GM21619 (cell line): ENCODE data around the gene POFUT1.
"Not testable (repeated sequence)": the region's sequence is repeated elsewhere in the genome, so short reads cannot be mapped to it uniquely, and the experiment has no call there.

ENCODE experiments used
- ATAC-seq: cut with Tn5 transposase; IDR thresholded peaks from one replicate; pipeline ENCODE4 v1.9.1; 2021; ENCODE audit not compliant: unreplicated experiment

The POFUT1 gene

DNA sequence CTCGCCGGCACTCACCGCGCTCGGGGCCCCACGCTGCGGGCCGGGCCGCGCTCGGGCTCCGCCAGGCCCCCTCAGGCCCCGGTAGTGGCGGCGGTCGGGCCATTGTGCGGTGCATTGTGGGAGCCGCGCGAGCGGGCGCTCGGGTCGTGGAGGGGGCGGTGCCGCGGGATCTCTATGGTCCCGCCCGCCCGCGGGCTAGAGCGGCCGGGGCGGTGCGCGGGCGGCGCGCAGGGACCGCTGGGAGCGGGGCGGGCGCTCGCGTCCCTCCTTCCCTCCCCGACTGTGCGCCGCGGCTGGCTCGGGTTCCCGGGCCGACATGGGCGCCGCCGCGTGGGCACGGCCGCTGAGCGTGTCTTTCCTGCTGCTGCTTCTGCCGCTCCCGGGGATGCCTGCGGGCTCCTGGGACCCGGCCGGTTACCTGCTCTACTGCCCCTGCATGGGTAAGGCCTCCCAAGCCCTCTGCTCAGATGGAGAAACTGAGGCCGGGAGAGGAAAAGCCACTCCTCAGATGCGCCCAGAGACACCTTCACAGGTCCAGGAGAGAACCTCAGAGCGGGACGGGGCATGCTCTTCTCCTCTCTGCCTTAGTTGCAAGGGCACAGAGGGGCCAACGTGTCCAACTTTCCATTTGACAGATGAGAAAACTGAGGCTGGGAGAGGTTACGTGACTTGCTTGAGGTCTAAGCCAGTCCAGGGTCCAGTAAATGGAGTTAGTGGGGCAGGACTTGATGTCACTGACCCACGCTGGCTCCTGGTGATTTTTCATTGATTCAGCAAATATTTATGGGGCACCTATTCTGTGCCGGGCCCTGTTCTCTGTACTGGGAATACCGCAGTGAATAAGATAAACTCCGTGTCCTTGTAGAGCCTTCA is at the start of gene POFUT1, which contains the start of gene PLAGL2:
Gene POFUT1 (plus strand): TSS at position 255 of the 873 bp plus-strand sequence. CDS start 62 bp downstream, at position 317.
Gene PLAGL2 (minus strand): TSS at position 118 of the 873 bp plus-strand sequence. CDS start 5,565 bp downstream, outside the sequence.
- peak; percentile 85 for ATAC-seq

DNA sequence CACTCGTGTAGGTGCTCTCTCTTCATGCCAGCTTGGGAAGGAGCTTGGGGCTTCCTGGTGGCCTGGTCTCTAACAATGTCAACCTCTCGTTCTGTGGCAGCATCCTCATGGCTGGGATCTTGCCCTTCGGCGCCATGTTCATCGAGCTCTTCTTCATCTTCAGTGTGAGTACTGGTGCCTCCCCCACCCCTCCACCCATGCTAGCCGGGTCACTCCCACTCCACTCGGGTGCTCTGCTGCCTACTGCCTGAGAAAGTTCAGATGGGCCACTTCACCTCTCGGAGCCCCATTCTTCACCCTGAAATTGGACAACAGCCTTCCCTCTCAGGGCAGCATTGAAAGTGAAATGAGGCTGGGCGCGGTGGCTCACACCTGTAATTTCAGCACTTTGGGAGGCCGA is 49.3 kb upstream of the POFUT1 start:
- no peak for ATAC-seq

DNA sequence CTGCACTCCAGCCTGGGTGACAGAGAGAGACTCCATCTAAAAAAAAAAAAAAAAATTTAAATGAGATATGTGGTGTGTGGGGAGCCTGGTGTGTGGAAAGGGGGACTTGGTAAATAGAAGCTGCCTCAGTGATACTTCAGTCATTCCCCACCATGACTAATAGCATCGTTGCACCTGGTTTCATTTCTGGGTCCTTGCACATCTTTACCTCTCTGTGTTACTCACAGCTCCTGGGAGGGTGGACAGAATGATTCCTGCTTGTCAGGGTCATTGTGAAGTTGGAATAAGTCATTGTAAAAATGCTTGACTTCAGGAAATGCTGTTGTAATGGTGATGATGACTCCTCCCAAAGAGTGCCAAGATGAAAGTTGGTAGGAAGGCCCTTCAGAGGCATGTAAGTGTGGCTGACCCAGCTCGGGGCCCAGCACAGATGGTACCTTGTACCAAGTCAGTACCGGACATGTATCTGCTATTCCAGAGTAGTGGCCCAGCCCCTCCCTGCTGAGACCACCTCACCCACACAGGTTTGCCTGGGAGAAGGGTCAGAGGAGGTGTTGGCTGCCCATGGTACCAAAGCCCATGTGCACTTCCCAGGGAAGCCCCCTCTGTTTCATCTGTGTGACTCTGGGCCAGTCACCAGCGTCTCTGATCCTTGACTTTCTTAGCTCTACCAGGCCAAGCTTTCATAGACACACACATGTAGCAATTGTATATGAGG is 48.6 kb upstream of the POFUT1 start:
- no peak for ATAC-seq

DNA sequence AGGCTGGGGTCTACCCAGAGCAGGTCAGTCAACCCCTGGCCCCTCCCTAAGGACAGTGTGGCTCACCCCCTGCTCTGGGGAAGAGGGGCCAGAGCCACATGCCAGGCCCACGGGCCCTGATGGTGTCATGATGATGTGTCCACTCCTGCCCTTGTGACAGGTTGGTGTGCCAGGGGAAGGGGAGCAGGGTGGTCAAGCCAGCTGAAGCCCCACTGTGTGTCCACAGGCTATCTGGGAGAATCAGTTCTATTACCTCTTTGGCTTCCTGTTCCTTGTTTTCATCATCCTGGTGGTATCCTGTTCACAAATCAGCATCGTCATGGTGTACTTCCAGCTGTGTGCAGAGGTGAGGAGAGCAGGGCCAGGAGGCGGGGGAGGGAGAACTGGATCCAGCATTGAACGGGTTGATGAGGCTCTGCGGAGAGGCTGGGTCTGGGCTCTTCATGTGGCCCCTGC is 47.9 kb upstream of the POFUT1 start:
- no peak for ATAC-seq

DNA sequence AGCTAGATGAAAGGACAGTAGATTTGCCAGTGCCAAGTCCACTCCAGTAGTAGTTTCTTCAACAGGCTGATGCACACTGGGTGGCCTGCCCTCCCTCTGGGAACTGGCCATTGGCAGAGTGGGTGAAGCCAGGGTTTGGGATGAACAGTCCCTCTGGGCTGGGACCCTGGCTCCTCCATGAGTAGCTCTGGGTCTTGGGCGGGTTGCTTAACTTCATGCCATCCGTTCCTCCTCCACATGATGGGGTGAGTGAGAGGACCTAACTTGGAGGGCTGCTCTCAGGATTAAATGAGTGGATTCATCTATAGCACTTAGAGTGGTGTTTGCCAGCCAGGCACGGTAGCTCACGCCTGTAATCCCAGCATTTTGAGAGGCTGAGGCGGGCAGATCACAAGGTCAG is 47.3 kb upstream of the POFUT1 start:
- no peak for ATAC-seq

DNA sequence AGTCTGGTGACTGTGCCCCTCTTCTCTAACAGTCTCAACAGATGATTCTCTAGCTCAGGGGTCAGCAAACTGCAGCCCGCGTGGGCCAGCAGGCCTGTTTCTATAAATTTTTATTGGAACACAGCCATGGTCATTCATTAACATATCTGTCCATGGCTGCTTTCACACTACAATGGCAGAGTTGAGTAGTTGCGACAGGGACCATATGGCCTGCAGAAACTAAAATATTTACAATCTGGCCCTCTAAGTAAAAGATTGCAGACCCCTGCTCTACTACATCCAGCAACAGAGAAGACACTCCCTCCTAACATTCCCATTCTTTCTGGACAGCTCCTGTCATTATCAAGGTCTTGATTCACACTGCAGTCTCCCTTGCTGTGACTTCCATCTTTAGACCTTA is 45.3 kb upstream of the POFUT1 start:
- ATAC-seq: no peak

DNA sequence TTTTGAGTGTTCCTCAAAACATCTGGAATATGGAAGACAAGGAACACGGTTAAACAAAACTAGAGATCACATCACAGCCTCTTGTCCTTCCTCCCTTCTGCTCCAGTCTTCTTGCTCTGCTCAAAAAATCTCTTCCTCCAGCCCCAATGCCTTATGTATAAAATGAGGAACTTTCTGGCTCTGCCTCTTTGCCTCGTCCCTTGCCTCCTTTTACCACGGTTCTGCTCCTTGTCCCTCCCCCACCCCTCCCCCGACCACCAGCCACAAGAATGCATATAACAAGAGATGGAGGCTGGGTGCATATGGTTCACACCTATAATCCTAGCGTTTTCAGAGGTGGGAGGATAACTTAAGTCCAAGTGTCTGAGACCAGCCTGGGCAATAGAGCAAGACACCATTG is 43.7 kb upstream of the POFUT1 start:
- no peak for ATAC-seq

DNA sequence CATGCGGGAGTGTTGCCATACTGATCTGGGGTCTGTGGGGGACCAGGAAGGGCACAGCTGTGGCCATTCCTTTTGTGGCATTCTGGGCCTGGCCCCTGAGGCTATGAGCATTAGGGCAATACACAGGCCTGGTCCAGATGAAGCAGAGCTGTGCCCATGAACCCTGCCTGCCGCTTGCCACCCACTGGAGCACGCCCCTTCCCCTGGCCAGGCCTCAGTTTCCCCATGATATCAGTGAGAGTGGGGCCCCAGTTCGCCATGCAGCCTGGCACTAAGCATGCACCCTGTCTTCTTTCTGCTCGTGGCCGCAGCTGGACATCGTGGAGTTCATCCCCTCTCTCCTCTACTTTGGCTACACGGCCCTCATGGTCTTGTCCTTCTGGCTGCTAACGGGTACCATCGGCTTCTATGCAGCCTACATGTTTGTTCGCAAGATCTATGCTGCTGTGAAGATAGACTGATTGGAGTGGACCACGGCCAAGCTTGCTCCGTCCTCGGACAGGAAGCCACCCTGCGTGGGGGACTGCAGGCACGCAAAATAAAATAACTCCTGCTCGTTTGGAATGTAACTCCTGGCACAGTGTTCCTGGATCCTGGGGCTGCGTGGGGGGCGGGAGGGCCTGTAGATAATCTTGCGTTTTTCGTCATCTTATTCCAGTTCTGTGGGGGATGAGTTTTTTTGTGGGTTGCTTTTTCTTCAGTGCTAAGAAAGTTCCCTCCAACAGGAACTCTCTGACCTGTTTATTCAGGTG is 42.5 kb upstream of the POFUT1 start:
- no peak for ATAC-seq

DNA sequence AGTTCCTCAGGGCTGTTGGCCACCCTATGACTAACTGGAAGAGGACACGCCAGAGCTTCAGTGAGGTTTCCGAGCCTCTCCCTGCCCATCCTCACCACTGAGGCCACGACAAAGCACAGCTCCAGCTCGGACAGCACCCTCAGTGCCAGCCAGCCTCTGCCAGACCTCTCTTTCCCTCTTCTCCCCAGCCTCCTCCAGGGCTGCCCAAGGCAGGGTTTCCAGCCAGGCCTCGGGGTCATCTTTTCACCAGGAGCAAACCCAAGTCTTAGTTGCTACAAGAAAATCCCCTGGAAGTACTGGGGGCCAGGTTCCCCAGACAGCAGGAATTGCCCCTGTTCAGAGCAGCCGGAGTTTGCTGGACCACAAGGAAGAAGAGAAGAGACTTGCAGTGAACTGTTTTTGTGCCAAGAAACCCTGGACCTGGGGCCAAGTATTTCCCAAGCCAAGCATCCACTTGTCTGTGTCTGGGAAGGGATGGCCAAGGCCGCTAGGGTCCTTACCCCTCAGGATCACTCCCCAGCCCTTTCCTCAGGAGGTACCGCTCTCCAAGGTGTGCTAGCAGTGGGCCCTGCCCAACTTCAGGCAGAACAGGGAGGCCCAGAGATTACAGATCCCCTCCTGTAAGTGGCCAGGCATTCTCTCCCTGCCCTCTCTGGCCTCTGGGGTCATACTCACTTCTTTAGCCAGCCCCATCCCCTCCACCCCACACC is 41.7 kb upstream of the POFUT1 start:
- no peak for ATAC-seq

DNA sequence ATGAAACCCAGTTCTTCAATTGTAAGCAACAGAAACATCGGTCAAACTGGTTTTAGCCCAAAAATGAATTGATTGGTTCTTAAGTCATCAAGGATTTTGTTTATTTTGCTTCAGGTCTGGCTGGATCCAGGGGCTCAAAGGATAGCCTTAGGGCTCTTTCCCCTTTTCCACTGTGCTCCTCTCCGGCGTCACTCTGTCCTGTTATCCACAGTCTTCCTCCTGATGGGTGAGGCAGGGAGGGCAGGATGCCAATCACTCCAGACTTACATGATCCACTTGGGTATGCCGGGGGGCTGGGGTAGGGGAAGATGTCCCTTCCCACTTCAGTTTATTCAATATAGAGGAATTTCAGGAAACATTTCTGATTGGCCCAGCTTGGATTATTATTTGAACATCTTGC is 40.1 kb upstream of the POFUT1 start:
- ATAC-seq: no peak

DNA sequence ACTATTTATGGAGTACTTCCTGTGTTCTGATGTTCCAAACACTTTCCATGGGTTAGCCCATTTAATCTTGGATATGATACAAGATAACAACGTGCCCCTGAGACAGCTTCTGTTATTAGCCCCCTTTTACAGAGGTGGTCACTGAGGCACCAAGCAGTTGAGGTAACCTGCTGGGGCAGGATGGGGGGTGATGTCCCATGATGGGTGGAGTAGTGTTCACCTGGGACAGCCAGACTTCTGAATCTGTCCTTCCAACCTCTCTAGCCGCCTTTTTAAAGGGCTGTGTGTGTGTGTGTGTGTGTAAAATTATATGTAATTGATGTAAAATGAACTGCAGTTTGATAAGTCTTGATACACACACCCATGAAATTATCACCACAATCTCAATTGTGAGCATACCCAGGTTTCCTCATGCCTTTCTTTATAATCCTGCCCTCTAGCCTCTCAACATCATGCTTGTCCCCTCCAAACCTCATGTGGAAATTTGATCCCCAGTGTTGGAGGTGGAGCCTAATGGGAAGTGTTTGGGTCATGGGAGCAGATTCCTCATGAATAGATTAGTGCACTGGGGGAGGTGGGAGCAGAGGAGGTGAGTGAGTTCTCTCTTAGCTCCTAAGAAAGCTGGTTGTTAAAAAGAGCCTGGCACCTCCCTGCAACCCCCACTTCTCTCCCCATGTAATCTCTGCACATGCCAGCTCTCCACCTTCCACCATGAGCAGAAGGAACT is 39.3 kb upstream of the POFUT1 start:
- no peak for ATAC-seq

DNA sequence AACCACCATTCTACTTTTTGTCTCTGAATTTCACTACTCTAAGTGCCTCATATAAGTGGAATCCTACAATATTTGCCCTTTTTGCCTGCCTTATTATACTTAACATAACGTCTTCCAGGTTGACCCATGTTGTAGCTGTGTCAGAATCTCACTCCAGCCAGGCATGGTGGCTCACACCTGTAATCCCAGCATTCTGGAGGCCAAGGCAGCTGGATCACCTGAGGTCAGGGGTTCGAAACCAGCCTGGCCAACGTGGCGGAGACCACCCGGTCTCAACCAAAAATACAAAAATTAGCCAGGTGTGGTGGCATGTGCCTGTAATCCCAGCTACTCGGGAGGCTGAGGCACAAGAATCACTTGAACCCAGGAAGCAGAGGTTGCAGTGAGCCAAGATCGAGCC is 30.0 kb upstream of the POFUT1 start:
- ATAC-seq: not testable (repeated sequence)

DNA sequence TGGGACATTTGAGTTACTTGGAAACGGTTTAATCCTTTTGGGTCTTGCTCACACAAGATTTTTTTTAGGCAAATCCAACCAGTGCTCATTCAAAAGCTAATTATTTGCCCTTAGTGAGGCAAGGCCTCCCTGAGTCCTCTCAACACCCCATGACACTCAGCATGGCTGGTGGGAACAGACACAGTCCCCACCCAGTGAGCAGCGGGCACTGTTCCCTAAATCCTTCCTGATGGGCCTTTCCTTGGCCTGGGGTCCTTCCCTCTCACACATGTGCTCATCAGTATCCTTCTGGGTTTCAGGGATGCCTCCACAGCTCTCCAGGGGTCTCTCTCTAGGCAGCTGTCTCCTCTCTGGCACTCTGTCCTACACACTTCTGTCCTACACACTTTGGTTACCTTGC is 28.2 kb upstream of the POFUT1 start:
- ATAC-seq: no peak

DNA sequence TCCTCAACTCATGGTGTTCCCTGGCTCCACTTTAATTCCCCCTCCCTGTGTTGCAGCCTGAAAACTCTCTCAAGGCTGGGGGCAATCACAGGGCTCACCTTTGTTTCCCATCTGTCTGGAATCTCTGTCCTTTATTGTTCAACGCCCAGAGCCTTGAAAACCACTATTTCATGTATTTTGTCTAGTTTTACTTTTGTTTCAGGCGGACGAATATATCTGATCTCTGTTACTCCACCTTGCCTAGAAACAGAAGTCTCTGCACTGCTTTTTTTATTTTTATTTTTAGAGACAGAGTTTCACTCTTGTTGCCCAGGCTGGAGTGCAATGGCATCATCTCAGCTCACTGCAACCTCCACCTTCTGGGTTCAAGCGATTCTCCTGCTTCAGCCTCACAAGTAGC is 27.7 kb upstream of the POFUT1 start:
- no peak for ATAC-seq

DNA sequence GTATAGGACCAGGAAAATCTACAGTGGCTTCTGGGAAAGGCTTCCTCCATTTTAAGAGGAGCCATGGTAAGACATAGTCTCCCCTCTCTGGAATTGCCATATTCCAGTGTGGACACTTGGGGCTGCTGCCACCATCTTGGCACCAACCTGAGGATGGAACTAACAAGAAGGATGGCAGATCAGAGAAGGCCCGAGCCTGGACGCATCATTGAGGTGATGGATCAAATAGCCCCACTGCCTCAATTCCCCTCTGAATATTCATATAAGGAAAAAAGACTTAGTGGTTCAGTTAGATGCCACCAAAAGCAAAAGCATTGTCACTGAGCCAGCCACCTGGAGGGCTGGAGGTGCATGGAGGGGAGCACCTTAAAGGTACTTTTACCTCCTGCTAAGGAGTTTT is 26.1 kb upstream of the POFUT1 start:
- no peak for ATAC-seq

DNA sequence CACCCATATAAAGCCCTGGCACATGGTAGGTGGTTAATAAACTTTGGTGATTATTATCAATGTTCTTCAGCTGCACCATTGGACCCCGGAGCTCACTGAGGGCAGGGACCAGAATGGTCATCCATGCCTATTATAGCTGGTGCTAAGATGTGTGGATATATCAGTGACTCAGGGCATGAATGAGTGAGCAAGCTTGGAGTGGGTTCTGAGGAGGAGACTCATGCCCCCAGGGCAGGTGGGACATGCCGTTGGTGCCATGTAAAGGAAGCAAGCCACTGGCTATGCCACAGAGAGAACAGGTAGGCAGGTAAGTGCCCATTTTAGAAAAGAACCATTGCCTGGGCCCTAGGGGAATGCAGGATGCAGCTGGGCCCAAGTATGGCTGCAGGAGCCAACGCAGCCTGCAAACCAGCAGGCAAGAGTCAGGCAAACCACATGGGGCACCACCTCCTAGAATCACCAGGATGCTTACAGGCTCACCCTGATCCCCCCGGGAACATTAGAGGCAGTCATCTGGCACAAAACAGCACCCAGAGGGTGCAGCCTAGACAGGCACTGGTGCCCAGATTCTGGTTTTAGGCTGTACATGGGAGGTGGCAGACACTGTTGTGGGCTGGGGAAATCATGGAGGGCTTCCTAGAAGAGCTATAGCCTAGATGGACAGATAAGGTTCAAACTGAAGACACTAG is 23.6 kb upstream of the POFUT1 start:
- no peak for ATAC-seq

DNA sequence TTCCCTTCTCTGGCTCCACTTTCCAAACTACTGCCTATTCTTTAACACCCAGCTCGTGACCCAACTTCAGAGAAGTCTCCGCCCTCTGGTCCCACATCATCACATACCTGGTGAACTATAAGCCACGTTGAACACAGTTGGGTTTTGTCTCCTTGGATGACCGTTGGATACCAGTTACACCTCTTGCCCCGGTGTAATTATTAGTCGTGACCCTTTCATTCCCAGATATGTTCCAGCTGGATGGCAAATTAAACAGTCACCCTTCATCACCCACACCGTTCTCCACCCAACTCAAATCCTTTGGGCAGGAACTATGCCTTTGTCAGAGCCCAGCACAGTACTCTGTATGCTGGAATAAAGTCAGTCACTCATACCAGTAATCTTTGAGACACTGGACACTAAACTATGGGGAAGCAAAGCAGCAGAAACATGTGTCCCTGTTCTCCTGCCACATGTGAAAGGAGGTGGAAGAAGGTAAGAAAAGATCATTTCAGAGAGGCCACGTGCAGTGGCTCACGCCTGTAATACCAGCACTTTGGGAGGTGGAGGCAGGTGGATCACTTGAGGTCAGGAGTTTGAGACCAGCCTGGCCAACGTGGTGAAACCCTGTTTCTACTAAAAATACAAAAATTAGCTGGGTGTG is 22.6 kb upstream of the POFUT1 start:
- ATAC-seq: no peak

DNA sequence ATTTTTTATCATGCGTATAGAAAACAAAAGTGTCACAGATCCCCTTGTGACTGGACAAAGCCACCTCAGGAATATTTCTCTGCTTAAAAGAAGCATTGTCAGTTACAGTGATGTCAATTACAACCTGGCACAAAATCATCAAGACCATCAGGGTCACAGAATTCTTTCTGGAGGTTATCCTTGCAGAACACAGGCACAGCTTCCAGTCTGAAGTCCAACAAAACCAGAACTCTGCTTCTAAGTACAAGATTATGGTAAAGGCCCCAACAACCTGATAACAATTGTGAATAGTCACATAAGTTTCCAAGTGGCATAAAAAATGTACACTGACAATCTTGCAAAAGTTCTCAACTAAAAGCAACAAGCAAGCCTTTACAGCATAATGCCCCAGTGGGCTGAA is 21.2 kb upstream of the POFUT1 start:
- ATAC-seq: no peak
